ENCODE measurements around the gene LENG8.
A peak's percentile ranks its signal among the peaks of the same experiment; 100 is the strongest.
"Not testable (repeated sequence)": the region's sequence is repeated elsewhere in the genome, so short reads cannot be mapped to it uniquely, and the experiment has no call there.

The LENG8 gene

DNA sequence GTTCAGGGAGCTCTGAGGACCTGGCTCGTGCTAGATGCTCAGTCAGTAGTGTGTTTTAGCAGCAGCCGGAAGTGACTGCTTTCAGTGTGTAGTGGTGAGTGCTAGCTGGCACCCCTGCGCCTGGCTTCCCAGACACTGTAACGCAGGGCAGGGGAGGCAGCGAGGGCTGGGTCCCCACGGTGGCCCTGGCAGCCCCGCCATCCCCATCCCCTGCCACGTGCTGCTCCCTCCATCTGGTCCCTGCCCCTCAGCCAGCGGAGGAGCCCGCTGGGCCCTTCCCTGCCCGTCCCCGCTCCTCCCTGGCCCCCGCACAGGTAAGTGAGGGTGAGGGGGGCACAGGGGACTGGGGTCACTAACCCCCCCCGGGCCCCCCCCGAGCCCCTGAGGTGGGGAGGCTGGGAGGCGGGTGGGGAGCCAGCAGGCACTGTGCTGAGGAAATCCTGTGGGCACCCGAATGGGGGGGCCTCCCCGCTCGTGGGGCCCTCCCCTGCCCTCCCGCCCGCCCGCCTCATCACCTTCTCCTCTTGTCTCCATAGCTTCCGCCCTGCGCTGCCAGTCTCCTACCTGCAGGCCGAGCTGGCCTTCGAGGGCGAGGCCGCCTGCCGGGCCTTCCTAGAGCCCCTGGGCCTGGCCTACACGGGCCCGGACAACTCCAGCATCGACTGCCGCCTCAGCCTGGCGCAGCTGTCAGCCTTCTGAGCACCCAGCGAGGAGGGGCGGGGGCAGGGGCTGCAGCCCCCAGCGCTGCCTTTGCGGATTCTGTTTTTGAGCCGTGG is 11.4 kb downstream of the LENG8 start:
- no peak for DNase-seq (ENCODE audit: low read depth, low spot score)

GRCh38 chr19:54461210-54461609 is 12.2 kb downstream of the LENG8 start:
- no peak for DNase-seq (ENCODE audit: low read depth, low spot score)

DNA sequence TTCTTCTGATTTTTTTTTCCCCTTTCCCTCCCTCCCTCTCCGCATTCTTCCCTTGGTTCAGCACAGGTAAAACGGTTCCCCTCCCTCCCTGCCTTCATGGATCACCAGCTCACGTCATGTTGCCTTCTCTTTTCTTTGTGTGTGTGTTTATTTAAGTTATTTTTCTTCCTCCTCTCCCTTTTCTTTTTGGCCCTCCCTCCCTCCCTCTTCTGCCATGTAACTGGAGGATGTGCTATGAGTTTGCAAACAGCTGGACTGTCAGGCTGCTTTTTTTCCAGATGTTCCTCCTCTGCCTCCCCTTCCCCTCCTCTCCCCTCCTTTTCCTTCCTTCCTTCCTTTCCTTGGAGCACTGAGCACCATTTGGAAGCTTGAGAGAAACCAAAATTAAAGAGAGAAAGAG is 12.6 kb downstream of the LENG8 start:
- DNase-seq (ENCODE audit: low read depth, low spot score): no peak

DNA sequence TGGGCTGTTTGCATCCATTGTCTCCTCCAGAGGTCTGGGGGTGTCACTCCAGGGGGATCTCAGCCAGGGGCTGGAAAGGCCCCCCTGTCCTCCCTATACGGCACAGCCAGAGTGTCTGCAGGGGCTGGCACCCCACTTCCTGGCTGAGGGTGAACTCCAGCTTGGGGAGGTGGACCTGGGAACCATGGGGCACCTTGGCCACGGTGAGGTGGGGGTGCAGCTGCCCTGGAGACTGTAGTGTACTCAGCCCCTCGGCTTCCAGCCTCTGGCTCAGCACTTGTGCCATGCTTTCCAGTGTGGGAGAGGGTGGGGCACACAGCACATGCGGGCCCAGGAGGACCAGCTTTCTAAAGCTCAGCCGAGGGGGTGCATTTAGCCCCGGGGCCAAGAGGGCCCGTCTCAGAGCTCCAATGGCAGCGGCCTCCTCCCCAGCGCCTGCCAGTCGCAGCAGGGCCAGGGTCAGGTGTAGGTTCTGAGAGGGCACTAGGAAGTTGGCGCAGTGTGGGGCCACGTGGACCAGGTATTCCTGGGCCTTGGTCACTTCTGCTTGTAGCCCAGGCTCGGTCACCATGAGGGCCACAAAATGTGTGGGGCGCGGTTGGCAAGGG is 13.2 kb downstream of the LENG8 start:
- no peak for DNase-seq (ENCODE audit: low read depth, low spot score)

DNA sequence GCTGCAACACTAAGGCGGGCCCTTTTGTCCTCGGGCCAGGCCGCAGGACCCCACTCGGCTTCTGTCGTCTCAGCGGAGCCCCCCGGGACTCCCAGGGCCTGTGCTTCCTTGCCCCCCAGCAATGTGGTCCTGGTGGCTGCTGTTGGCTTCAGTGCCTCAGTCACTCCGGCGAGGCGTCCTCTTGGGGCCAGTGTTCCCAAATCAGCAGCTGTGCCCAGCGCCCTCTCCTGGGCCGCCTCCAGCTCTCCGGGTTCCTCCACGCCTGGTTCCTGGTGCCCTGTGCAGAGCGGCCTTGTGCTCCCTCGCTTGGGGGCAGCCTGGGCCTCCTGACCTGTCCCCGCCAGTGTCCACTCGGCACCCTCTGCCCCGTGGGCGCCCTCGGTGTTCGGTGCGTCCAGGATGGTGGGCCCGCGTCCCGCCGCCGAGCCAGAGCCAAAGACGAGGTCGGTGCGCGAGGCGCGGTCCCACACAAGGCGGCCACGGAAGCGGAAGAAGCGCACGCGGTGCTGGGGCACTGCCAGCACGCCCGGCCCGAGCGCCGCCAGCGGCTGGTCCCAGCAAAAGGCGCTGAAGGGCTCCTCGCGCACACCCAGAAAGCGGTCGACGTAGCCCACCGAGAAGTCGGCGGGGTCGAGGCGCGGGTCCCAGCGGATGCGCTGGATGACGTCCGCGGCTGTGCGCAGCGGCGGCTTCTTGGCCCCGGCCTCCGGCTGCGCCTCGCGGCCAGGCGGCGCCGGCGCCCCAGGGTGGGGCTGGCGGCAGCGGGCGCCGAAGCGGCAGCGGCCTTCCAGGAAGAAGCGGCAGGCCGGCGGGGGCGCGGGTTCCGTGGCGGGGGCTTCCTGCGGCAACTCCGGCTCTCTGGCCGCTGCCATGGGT is 13.9 kb downstream of the LENG8 start:
- DNase-seq (ENCODE audit: low read depth, low spot score): no peak

GRCh38 chr19:54463531-54464043 is 14.6 kb downstream of the LENG8 start, which contains the start of gene LENG9:
TSS of gene LENG9 (minus strand) at chr19:54463778. CDS start at chr19:54463526, 252 bp downstream.
- DNase-seq (ENCODE audit: low read depth, low spot score): peak; percentile 96

- DNase-seq (ENCODE audit: low read depth, low spot score): peak; percentile 67
These were observed 15.1 kb downstream of the LENG8 start for GRCh38 chr19:54464044-54464629.

DNA sequence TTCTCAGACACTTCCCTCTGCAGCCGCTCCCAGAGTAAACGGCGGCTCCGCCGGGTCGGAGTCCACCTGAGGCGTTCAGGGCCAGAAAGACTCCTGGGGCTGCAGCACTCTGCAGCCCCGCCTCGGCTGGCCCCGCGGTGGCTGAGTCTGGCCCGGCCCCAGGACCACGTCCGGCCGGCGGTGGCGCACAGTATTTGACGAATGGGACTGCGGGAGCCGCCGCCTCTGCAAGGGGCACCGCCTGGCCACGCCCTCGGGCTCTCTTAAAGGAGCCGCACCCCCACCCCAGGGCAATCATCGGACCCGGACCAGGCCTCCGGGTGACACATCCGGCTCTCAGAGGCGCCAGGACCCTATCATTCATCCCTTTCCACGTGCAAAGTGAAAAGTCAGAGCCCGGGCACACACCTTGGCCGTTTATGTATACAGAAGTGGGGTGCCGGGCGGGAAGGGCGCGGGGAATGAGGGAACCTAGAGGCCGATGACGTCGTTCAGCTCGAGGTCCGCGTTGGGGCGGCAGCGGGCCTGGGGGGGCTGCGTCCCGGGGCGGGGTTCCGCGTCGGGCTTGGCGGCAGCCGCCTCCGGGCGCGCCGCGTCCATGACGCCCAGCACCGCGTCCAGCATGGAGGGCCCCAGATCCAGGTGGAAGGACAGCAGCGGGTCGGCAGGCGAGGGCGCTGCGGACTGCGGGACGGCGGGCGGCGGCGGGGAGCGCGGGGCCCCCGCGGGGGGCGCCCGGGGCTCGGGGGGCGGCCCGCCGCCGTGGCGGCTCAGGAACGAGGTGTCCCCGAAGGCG is 15.8 kb downstream of the LENG8 start:
- DNase-seq (ENCODE audit: low read depth, low spot score): no peak

DNA sequence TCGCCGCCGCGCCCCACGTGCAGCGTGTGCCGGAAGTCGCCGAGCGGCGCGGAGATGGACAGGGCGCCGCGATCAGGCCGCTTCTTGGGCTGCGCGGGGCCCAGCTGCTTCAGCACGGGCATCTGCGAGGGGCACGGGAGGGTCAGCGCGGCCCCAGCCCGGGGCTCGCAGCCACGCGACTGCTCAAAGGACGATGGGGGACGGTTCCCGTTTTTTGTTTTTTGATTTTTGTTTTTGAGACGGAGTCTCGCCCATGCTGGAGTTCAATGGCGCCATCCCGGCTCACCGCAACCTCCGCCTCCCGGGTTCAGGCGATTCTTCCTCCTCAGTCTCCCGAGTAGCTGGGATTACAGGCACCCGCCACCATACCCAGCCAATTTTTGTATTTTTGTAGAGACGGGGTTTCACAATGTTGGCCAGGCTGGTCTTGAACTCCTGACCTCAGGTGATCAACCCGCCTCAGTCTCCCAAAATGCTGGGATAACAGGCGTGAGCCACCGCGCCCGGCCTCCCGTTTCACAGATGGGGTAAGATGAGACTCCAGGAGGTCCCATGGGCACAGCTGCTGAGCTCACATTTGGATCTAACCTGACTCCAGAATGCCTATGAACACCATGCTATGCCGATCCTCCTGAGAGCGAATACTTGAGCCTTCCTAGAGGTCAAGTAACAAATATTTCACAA is 16.6 kb downstream of the LENG8 start:
- DNase-seq (ENCODE audit: low read depth, low spot score): no peak

DNA sequence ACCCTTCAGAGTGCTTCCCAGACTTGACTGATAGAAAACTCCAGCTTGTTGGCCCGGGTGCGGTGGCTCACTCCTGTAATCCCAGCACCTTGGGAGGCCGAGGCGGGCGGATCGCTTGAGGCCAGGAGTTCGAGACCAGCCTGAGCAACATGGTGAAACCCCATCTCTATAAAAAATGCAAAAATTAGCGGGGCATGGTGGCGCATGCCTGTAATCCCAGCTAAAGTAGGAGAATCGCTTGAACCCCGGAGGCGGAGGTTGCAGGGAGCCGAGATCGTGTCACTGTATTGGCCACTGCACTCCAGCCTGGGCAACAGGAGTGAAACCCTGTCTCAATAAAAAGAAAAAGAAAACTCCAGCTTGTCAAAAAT is 17.1 kb downstream of the LENG8 start:
- DNase-seq (ENCODE audit: low read depth, low spot score): not testable (repeated sequence)

DNA sequence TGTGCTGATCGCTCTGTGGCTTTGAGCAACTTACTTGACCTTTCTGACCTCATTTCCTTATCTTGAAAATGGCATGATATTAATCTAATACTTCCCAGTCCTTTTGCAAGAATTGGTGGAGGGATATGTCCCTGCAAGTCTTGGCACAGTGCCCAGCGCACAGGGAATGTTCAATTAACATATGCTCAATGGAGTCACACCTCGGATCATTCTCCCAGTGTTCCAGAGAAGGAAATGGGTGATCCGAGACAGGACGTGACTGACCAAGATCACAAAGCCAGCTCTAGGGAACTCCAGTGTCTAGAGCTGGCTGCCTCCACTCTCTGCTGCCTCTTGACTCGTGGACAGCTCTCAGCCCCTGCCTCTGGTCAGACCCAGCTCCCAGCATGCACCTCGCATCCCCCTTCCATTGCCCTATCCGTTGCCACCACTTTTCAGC is 20.5 kb downstream of the LENG8 start:
- DNase-seq (ENCODE audit: low read depth, low spot score): no peak

- DNase-seq (ENCODE audit: low read depth, low spot score): no peak
These were observed 21.4 kb downstream of the LENG8 start for GRCh38 chr19:54470276-54470887.

DNA sequence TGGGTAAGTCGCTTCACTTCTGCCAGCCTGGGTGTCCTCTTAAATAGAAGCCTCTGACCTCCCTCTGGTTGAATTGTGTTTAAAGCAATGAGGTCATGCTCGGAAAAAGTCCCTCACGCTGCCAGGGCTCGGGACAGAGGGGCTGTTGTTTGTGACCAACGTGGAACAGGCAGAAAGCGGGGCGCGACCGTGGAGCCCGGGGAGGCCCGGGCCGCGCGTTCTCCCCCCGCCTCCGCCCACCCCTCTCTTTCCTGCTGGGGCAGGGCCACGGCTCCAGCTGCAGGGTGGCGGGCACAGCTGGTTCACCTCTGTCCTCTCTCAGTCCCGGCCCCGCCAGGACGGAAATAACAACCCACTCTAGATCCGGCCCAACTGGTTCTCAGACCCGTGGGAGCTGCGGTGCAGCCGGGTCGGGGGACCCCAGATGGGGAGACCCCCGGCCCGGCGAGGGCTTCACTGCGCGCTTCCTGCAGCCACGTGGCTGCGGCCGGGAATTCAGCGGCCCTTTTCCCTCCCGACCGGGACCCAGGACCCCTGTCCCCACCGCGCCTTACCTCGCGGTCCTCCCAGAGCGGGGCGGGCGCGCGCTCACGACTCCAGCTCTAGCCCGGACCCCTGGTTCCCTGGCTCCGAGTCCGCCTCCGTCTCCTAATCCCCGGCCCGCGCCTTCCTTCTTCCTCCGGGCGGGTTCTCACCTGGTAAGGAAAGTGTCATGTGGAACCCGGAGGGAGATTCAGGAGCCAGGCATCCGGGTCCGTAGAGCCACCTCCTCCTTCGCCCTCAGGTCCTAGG is 22.2 kb downstream of the LENG8 start:
- no peak for DNase-seq (ENCODE audit: low read depth, low spot score)

- DNase-seq (ENCODE audit: low read depth, low spot score): peak; percentile 72
These were observed 24.3 kb downstream of the LENG8 start, which contains the start of gene CDC42EP5 for GRCh38 chr19:54473071-54473891. TSS of gene CDC42EP5 (minus strand) at chr19:54473296. CDS start at chr19:54465547, 7,749 bp downstream.

- DNase-seq (ENCODE audit: low read depth, low spot score): no peak
These were observed 24.9 kb downstream of the LENG8 start for GRCh38 chr19:54473892-54474372.

GRCh38 chr19:54475706-54476105 is 26.7 kb downstream of the LENG8 start:
- no peak for DNase-seq (ENCODE audit: low read depth, low spot score)

DNA sequence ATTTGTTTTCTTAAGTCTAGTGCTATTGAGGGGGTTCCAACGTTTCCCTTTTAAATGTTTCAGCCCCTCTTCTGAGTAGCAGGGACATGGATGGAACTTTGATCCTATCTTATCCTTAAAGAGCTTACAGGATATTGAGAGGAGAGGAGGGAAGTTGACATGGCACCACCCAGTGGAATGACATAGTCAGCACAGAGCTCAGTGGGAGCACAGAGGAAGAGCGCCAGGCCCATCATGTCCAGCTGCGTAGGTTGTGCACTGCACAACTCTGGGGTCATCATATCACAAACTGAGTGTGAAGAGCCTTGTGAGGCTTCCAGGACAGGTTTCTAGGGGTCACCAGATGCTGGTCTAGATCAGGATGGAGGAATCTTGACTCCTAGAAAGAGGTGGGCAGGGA is 28.7 kb downstream of the LENG8 start:
- no peak for DNase-seq (ENCODE audit: low read depth, low spot score)

Measured in smooth muscle cell of the brain vasculature (primary cell).